ENCODE data around the gene POMC.
"Not testable (repeated sequence)": the region's sequence is repeated elsewhere in the genome, so short reads cannot be mapped to it uniquely, and the experiment has no call there.

Gene POMC

DNA sequence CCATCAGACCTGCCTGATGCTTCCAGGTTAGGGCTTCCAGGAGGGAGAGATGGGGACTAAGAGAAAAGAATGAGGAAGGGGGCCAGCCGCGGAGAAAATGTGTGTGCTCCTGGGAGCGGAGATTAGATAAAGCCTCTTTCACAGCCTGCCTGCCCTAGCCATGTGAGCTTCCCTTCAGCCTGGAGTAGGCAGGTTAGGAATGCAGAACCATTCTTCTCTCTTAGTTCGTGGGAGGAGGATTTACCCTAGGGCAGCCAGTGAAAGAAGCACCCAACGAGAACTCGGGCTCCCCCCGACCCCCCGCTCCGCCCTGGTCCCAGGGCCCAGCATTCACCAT is 36.1 kb downstream of the POMC start:
- DNase-seq (ENCODE audit: low spot score): no peak

DNA sequence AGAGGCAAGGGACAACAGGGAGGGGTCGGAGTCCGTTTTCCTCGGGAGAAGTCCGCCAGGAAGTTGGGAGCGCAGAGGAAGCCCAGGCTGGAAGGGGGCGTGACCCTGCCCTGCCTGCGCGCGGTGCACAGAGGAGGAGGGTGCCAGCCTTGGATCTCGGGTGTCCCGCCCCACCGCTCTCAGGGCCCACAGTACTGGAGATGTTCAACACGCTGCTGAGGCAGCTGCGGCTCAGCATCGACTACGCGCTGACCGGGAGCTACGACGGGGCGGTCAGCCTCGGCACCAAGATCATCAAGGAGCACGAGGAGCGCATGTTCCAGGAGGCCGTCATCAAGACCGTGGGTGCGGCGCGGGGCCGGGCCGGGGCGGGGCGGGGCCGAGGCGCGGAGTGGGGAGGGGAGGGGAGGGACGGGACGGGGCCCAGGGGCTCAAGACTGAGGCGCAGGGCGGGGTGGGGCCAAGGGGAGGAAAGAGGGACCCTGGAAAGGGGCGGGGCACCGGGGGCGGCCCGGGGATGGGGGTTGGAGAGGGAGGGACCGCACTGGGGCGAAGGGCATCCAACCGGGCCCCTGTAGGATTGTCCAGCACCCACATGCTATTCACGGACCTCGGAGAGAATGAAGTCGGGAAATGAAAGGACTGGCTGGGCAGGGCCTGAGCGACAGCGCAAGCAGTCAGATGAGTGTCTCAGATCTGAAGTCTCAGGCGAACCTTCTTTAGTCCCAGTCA is 36.6 kb downstream of the POMC start:
- no peak for DNase-seq (ENCODE audit: low spot score)

DNA sequence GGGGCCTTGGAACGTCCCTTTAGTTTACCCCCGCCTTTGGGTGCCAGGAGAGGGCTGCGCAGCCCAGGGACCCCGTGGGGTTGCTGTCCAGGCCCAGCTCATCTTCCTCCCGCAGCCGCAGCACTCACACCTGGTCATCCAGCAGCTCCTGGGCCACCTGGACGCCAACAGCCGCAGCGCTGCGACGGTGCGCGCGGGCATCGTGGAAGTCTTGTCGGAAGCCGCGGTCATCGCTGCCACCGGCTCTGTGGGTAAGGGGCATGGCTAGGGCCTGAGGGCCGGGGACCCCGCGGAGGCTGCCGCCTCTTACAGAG is 37.2 kb downstream of the POMC start:
- no peak for DNase-seq (ENCODE audit: low spot score)

DNA sequence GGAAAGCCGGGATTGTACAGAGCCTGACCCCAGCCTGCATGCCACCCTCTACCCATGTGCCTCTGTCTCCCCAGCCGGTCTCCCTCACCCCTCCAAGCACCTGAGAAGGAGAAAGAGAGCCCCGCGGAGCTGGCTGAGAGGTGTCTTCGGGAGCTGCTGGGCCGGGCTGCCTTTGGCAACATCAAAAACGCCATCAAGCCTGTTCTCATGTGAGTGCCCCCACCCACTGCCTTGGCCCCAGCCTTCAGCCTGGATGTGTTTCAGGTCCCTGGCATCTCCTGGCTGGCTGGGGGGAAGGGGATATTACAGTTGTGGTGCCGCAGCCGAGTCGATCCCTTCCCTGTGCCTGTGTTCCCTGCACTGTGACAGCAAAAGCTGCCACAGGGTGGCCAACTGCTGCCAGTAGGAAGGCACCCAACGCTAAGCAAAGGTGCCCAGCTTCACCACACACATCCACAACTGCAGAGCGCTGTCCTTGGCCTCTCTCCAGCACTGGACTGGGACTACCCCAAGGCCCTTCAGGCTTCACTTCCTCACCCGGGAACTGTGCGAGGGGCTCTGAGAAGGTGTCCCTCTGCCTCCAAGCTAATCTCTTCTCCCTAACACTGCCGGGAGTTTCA is 38.4 kb downstream of the POMC start:
- no peak for DNase-seq (ENCODE audit: low spot score)

DNA sequence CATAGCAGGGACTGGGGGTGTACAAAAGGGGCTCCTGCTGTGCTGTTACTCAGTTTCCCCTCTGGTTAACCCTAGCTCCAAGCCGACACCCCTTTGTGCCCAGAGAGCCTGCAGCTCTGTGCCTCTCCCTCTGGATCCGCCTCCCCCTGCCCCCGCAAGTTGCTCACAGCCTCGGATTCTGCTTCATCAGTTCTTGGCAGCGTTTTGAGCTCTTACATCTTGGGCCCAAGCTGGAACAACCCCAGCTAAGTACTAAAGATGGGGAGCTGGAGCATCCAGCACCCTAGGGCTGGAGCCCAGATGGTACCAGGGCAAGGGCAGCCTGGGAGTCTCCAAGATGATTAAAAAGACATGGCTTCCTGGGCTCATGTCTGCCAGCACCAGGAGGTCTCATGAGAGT is 40.7 kb downstream of the POMC start:
- DNase-seq (ENCODE audit: low spot score): peak; percentile 47

DNA sequence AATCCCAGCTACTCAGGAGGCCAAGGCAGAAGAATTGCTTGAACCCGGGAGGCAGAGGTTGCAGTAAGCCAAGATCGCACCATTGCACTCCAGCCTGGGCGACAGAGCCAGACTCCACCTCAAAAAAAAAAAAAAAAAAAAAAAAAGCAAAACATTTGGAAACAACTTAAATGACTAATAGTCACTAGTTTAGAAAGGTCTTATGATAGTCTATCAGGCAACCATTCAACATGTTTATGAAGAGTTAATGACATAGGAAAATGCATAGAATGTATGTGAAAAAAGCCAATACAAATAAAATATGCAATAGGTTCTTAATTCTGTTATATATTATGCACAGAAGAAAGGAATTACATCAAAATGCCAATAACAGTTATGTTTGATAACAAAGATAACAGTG is 41.3 kb downstream of the POMC start:
- DNase-seq (ENCODE audit: low spot score): not testable (repeated sequence)

DNA sequence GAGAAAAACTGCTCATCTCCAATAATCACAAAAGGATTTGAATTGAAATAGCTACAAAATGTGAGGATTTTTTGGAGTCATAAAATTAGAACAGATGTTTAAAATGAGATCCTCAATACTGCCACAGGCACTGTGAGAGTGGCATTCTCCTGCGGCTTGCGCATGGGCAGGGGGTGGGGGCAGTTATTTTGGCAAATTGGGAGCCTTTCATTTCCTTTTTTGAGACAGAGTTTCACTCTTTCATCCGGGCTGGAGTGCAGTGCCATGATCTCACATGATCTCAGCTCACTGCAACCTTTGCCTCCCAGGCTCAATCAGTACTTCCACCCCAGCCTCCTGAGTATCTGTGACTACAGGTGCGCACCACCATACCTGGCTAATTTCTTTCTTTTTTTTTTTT is 42.4 kb downstream of the POMC start:
- no peak for DNase-seq (ENCODE audit: low spot score)

DNA sequence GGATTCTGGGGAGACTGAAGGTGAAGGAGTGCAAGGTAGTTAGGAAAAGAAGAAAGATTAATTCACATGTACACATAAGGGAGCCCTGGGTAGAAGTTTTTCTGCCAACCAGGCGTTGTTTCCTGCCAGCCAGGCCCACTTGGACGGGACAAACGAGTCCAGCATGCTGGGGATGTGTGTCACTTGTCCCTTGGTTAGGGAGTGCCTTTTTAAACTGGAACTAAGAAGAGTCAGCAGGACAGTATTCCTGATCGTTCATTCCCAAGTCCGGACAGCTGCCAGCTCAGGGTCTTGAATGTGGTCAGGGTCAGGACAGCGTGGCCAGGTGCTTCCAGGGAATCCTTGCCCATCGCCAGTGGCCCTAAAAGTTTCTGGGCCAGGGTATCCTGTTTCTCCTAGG is 43.2 kb downstream of the POMC start:
- no peak for DNase-seq (ENCODE audit: low spot score)

DNA sequence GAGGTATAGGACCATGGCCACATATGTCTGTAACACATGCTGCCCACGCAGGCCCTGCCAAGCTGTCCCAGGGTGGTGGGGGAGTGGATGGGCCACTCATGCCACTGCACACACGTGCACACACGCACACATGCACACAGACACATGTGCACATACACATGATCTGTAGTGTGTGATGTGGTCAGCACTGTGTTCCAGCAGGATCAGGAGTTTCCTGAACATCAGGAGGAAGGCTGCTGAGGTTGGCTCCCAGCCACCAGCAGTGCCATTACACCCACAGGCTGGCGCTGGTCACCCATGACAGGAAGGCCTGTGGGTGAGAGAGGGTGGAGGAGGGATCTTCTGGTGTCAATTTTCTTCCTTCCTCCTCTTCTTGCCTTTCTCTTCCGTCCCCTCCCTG is 44.7 kb downstream of the POMC start:
- no peak for DNase-seq (ENCODE audit: low spot score)

DNA sequence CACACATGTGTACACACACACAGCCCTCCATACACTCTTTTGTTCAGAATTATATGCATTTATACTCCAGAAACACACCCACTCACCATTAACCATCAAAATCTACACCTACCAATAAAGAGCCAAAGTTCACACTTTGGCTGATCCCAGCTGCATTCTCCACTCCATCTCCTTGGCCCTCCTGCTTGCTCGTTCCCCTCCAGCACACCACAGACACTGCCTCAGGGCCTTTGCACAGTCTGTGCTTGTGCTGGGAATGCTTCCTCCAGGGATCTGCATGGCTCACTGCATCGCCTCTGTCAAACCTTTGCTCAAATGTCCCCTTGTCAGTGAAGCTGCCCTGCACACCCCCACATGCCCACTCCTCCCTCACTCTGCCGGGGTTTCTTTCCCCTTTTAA is 46.0 kb downstream of the POMC start:
- DNase-seq (ENCODE audit: low spot score): no peak

DNA sequence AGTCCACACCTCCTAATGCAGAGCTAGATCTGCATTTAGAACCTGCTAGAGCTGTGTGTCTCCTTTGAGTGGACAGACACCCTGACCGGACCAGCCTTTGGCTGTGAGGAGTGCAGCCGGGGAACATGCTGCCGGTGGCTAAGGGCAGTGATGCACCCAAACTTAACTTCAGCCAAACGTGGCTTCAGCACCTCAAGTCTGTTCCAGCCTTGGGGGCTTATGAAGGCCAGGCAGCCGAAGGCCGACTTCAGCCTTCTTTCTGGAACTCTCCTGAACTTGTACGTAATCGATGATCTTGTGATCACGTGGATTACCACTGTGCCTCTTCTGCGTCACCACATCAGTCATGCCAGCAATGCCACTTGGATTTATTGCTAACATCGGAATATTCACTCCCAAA is 49.1 kb downstream of the POMC start:
- no peak for DNase-seq (ENCODE audit: low spot score)

DNA sequence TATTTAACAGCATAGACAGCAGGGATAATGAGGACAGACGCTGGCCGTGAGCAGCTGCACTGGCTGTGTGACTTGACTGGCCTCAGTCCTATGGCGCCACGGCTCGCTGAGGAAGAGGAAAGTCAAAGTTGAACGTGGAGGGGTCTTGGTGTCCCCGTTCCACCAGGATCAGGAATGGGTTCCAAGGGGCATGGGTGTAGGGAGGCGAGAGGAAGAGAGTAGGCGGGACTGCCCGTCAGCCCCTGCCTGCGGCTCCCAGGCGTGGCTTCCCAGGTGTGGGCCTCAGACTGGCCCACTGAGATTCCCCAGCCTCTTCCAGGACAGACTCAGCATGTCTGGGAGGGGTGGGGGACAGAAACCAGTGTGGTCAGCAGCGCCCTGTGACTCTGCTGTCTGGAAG is 51.4 kb downstream of the POMC start:
- DNase-seq (ENCODE audit: low spot score): no peak

DNA sequence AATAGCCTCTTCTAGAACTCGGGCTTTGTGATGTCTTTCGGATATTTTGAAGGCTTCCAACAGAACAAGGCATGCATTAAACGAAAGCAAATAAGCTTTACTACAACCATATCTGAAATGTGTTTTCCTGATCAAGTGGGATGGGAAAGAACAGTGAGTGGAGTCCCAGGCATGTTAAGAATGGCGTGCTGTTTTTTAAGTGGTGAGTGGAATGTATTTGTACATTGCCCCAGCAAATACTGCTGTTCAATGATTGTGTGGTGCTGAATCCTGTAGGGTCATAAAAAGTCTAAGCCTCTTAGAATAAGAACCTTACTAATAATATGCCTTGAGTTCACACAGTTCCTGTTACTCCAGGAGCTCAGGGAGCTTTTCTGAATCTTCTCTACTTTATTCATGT is 52.5 kb downstream of the POMC start:
- peak; percentile 40 for DNase-seq (ENCODE audit: low spot score)

DNA sequence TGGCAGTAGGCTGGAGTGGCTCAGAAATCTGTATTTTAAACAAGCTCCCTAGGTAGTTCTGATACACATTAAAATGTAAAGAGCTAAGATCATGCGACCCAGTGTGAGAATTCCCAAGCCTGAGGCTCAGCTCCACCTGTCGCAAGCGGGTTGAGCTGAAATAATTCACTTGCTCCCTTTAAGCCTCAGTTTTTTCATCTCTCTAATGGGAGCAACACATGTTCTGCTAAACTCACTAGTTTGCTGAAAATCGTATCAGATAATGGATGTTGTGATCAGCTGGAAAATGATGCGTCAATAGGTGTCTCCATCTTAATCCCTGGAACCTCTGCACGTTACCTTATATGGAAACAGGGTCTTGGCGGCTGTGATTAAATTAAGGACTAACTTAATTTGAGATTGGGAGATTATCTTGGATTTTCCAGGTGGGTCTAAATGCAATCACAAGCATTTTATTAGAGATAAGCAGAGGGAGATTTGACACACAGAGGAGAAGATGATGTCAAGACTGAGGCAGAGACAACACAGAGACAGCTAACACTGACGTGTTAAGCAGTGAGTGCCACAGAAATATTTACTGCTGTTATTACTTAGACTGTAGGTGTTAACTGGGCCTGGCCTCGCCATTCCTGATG is 53.0 kb downstream of the POMC start:
- DNase-seq (ENCODE audit: low spot score): no peak

DNA sequence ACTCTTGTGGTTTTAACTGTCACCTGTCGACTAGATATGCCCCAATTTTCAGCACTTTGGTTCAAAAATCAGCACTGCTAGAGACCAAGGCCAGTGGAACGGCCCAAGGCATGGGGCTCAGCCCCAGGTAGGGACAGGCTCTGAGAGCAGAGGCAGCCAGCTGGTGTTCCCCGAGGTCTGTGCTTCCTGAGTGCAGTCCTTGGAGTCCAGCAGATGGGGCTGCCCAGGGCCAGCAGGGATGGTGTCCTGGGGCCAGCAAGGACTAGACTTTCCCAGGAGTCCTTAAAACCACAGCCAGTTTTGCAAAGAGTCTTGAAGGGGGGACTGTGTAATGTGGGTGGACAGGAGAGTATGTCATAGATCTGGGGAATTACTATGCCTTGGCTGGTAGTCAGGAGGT is 56.3 kb downstream of the POMC start:
- peak; percentile 24 for DNase-seq (ENCODE audit: low spot score)
